Upper lobe of left lung (tissue), 6 donors: ENCODE data around the gene CPSF7. TPM values are rescaled to one million over a fixed set of nuclear protein-coding genes. Genes with fewer than 3 reads are reported as not detected.

Experiments used
- ATAC-seq, 2 donors: fragments of 200-7000 bp; cut with Tn5 transposase; one replicate each; pipeline ENCODE4 v1.9.1; 2022; ENCODE audit warnings: mild to moderate bottlenecking in 2 of 2, moderate library complexity in 2 of 2; ENCODE audit not compliant: low FRiP score in 2 of 2
- DNase-seq, 2 donors: peaks; one replicate each; pipeline ENCODE4 v3.0.0-alpha.2; 2019 to 2020
- H3K27ac ChIP-seq, 4 donors: fragments of 200-600 bp; sonication (generic); one replicate each; pipeline ENCODE4 v1.5.1; 2016 to 2019
- H3K27me3 ChIP-seq, 4 donors: fragments of 200-600 bp; sonication (generic); one replicate each; pipeline ENCODE4 v1.5.1; 2017 to 2019
- H3K36me3 ChIP-seq, 4 donors: fragments of 200-600 bp; sonication (generic); one replicate each; pipeline ENCODE4 v1.5.1; 2016 to 2019
- H3K4me1 ChIP-seq, 4 donors: fragments of 200-600 bp; sonication (generic); one replicate each; pipeline ENCODE4 v1.5.1; 2018 to 2019
- H3K4me3 ChIP-seq, 4 donors: fragments of 200-600 bp; sonication (generic); one replicate each; pipeline ENCODE4 v1.5.1; 2017 to 2019; ENCODE audit warnings: mild to moderate bottlenecking in 2 of 4, moderate library complexity in 1 of 4
- H3K9me3 ChIP-seq, 4 donors: fragments of 200-600 bp; sonication (generic); one replicate each; pipeline ENCODE4 v1.5.1; 2018 to 2019
- CTCF ChIP-seq, 6 experiments: fragments of 450-650 bp in 4 of 6; fragments of 200-600 bp in 2 of 6; sonication (generic) in 2 of 6; IDR thresholded peaks; one replicate each; pipeline ENCODE4 v1.5.1; 2016 to 2019; ENCODE audit warnings: antibody characterized with exemption in 6 of 6
- EP300 ChIP-seq, 4 donors: sonication (generic); formaldehyde crosslinking; IDR thresholded peaks; one replicate each; pipeline ENCODE4 v1.5.1; 2017; ENCODE audit warnings: antibody characterized with exemption in 4 of 4, control low read depth in 2 of 4
- POLR2A ChIP-seq, 4 donors: fragments of 450-650 bp; IDR thresholded peaks; one replicate each; pipeline ENCODE4 v1.5.1; 2016 to 2017; ENCODE audit warnings: antibody characterized with exemption in 4 of 4, mild to moderate bottlenecking in 2 of 4
- POLR2AphosphoS5 ChIP-seq, 2 donors: sonication (generic); formaldehyde crosslinking; IDR thresholded peaks; one replicate each; pipeline ENCODE4 v1.5.1; 2017; ENCODE audit warnings: antibody characterized with exemption in 2 of 2
- WGBS, 2 donors: methylation state at CpG; one replicate each; pipeline ENCODE4 v1.1.5; 2017 to 2018; 5-methylcytosine and 5-hydroxymethylcytosine counted together
- total RNA-seq, 6 donors: library from RNA; depleted of rRNA in 4 of 6; stranded (reverse); fragments of >200 nt in 4 of 6; gene quantifications; one replicate each; pipeline versions ENCODE4 v1.1.0 to v1.2.1, GENCODE V29; 2016 to 2021
- donor health status: DM: no; HTN: no; CAD: no; lungs with moderate emphysema.
- donor health status: DM: no; HTN: yes; CAD: no; lungs with severe emphysema.

The CPSF7 gene
- total RNA-seq, 6 donors from 2014 or later, result 34.5 to 81.7 (median 57.1) TPM

GRCh38 chr11:61403658-61404057 lies 26.1 kb downstream of the CPSF7 start:
- H3K9me3 ChIP-seq, result no peaks in the 10 kb centered on the region
- H3K27ac ChIP-seq, result no peak overlapping the region
- H3K27me3 ChIP-seq, result no peaks in the 10 kb centered on the region
- TF ChIP-seq POLR2A (IDR thresholded peaks at IDR 0.05) (no peak), POLR2AphosphoS5 (IDR thresholded peaks at IDR 0.05) (no peak), EP300 (IDR thresholded peaks at IDR 0.05) (no peak), CTCF (IDR thresholded peaks at IDR 0.05) (no peak)
- H3K4me1 ChIP-seq, result no peaks in the 10 kb centered on the region
- ATAC-seq, result no peak
- DNase-seq, result no peak
- 93 to 95% methylated on average over 1 of the region's 1 CpG for WGBS, 2 donors
- no peak overlapping the region for H3K4me3 ChIP-seq
- peaks cover 24 to 81% (median 57%) of the 10 kb centered on the region in 4 donors for H3K36me3 ChIP-seq

- 86 to 95% methylated on average over 2 of the region's 2 CpGs for WGBS, 2 donors
- no peaks in the 10 kb centered on the region for H3K27me3 ChIP-seq
- H3K9me3 ChIP-seq, result no peaks in the 10 kb centered on the region
- DNase-seq (no peak), ATAC-seq (no peak)
- no peak overlapping the region for H3K4me3 ChIP-seq
- no peak overlapping the region for H3K27ac ChIP-seq
- TF ChIP-seq POLR2A (IDR thresholded peaks at IDR 0.05), result no peak
- TF ChIP-seq CTCF (IDR thresholded peaks at IDR 0.05), result no peak
- no peak for TF ChIP-seq POLR2AphosphoS5 (IDR thresholded peaks at IDR 0.05)
- TF ChIP-seq EP300 (IDR thresholded peaks at IDR 0.05), result no peak
- H3K36me3 ChIP-seq, result peaks cover 21 to 74% (median 45%) of the 10 kb centered on the region in 4 donors
- no peaks in the 10 kb centered on the region for H3K4me1 ChIP-seq
Observed at GRCh38 chr11:61401573-61401972, 28.2 kb downstream of the CPSF7 start.

DNA sequence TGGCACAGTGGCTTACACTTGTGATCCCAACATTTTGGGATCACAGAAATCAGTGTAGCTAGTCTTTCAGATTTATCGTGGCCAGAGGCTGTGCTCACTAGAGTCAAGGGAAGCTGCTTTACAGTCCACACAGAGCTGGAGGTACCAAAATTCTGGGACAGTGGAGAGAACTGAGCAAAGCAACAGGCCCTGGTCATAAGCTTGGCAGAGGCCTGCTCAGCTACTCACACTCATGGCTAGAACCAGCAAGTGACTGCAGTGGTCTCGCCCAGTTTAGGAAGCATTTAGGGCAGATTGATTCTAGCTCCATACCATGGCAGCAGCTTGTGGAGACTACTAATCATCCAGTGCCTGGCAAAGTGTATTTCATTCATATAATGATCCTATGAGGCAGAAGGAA lies 28.6 kb downstream of the CPSF7 start:
- H3K9me3 ChIP-seq, result no peaks in the 10 kb centered on the region
- H3K36me3 ChIP-seq, result peaks cover 21 to 73% (median 42%) of the 10 kb centered on the region in 4 donors
- WGBS, 2 donors, result 82 to 100% methylated on average over 2 of the region's 2 CpGs
- DNase-seq (no peak), ATAC-seq (no peak)
- no peak overlapping the region for H3K4me3 ChIP-seq
- no peak overlapping the region for H3K27ac ChIP-seq
- no peak for TF ChIP-seq POLR2AphosphoS5 (IDR thresholded peaks at IDR 0.05)
- TF ChIP-seq CTCF (IDR thresholded peaks at IDR 0.05), result no peak
- no peak for TF ChIP-seq EP300 (IDR thresholded peaks at IDR 0.05)
- no peak for TF ChIP-seq POLR2A (IDR thresholded peaks at IDR 0.05)
- H3K27me3 ChIP-seq, result no peaks in the 10 kb centered on the region
- no peaks in the 10 kb centered on the region for H3K4me1 ChIP-seq

GRCh38 chr11:61392981-61393595 lies 36.7 kb downstream of the CPSF7 start:
- peaks cover 8 to 16% (median 10%) of the 10 kb centered on the region in 4 donors for H3K4me1 ChIP-seq
- no peaks in the 10 kb centered on the region for H3K9me3 ChIP-seq
- ATAC-seq (peak in 1 of 2 donors; percentile 25), DNase-seq (no peak)
- peaks cover 0 to 30% (median 8%) of the 10 kb centered on the region in 4 donors for H3K36me3 ChIP-seq
- no peak for TF ChIP-seq CTCF (IDR thresholded peaks at IDR 0.05)
- no peak for TF ChIP-seq EP300 (IDR thresholded peaks at IDR 0.05)
- no peak for TF ChIP-seq POLR2AphosphoS5 (IDR thresholded peaks at IDR 0.05)
- no peak for TF ChIP-seq POLR2A (IDR thresholded peaks at IDR 0.05)
- 3 to 7% methylated on average over 14 to 15 of the region's 15 CpGs for WGBS, 2 donors
- peak overlapping the region; percentile 48 to 80 (median 76) for H3K4me3 ChIP-seq
- no peaks in the 10 kb centered on the region for H3K27me3 ChIP-seq
- H3K27ac ChIP-seq, result peak overlapping the region; percentile 65 to 94 (median 86)

GRCh38 chr11:61390161-61390560 lies 39.6 kb downstream of the CPSF7 start:
- DNase-seq (no peak), ATAC-seq (no peak)
- Histone ChIP-seq H3K4me1 (peaks cover 13 to 23% (median 16%) of the 10 kb centered on the region in 4 donors), H3K27ac (no peak overlapping the region), H3K4me3 (no peak overlapping the region), H3K27me3 (no peaks in the 10 kb centered on the region), H3K36me3 (peaks cover 0 to 12% (median 3%) of the 10 kb centered on the region in 4 donors), H3K9me3 (no peaks in the 10 kb centered on the region)
- WGBS, 2 donors, result 53 to 55% methylated on average over 1 of the region's 1 CpG
- TF ChIP-seq CTCF (IDR thresholded peaks at IDR 0.05), result no peak
- no peak for TF ChIP-seq POLR2A (IDR thresholded peaks at IDR 0.05)
- TF ChIP-seq POLR2AphosphoS5 (IDR thresholded peaks at IDR 0.05), result no peak
- no peak for TF ChIP-seq EP300 (IDR thresholded peaks at IDR 0.05)
